CD4-positive, alpha-beta memory T cell (primary cell): Measurements from ENCODE around the gene LIMS2. TPM values are rescaled to one million over a fixed set of nuclear protein-coding genes. Genes with fewer than 3 reads are reported as not detected.
A peak's percentile ranks its signal among the peaks of the same experiment; 100 is the strongest.

Experiments used
- CTCF ChIA-PET: fragments of 350-600 bp; sonication (Branson Sonifier 250); formaldehyde crosslinking; loops from one replicate; lab custom pipeline; 2021; ENCODE audit warnings: inconsistent platforms; ENCODE audit not compliant: partially characterized antibody; lab: Charles Lee
- POLR2A ChIA-PET: fragments of 350-600 bp; sonication (Branson Sonifier 250); formaldehyde crosslinking; loops from one replicate; lab custom pipeline; 2021; ENCODE audit not compliant: partially characterized antibody; lab: Charles Lee
- DNase-seq, 5 donors: peaks; one replicate each; pipeline versions ENCODE4 v3.0.0 to v3.0.0-alpha.2; 2020 to 2022; ENCODE audit warnings: mixed read lengths in 1 of 5
- H3K27ac ChIP-seq: one replicate; pipeline ENCODE4 v1.7.0; 2013; ENCODE audit warnings: low read depth, low read length
- H3K27me3 ChIP-seq: 2 replicates; pipeline ENCODE4 v1.7.0; 2013; ENCODE audit warnings: mild to moderate bottlenecking, low read length, moderate library complexity; ENCODE audit not compliant: insufficient read depth
- H3K36me3 ChIP-seq: 2 replicates; pipeline ENCODE4 v1.7.0; 2013; ENCODE audit warnings: mild to moderate bottlenecking, low read length, moderate library complexity; ENCODE audit not compliant: insufficient read depth
- H3K4me1 ChIP-seq: 2 replicates; pipeline ENCODE4 v1.7.0; 2013; ENCODE audit warnings: mild to moderate bottlenecking, low read length, moderate library complexity; ENCODE audit not compliant: insufficient read depth
- H3K4me3 ChIP-seq, 2 donors: one replicate each; pipeline ENCODE4 v1.7.0; 2013; ENCODE audit warnings: low read length in 2 of 2, mild to moderate bottlenecking in 1 of 2
- H3K9me3 ChIP-seq, 2 donors: one replicate each; pipeline ENCODE4 v1.7.0; 2013; ENCODE audit warnings: low read length in 2 of 2, control low read depth in 1 of 2; ENCODE audit not compliant: control insufficient read depth in 1 of 2
- H3K27ac Mint-ChIP-seq, 7 donors: one replicate each; pipeline ENCODE4 v1.8.0; 2020 to 2021; ENCODE audit warnings: mixed read lengths in 7 of 7, mild to moderate bottlenecking in 6 of 7, inconsistent platforms in 3 of 7, moderate library complexity in 3 of 7
- H3K27me3 Mint-ChIP-seq, 2 donors: one replicate each; pipeline ENCODE4 v1.8.0; 2020 to 2021; ENCODE audit warnings: mixed read lengths in 2 of 2
- H3K36me3 Mint-ChIP-seq, 2 donors: one replicate each; pipeline ENCODE4 v1.8.0; 2020 to 2021; ENCODE audit warnings: mixed read lengths in 2 of 2, inconsistent platforms in 1 of 2, mild to moderate bottlenecking in 1 of 2
- H3K4me1 Mint-ChIP-seq, 4 donors: one replicate each; pipeline ENCODE4 v1.8.0; 2020 to 2021; ENCODE audit warnings: mixed read lengths in 4 of 4, mild to moderate bottlenecking in 1 of 4
- H3K4me3 Mint-ChIP-seq, 8 donors: one replicate each; pipeline ENCODE4 v1.8.0; 2020 to 2021; ENCODE audit warnings: mixed read lengths in 8 of 8, mild to moderate bottlenecking in 7 of 8, moderate library complexity in 6 of 8, inconsistent platforms in 3 of 8
- H3K9me3 Mint-ChIP-seq, 8 donors: one replicate each; pipeline ENCODE4 v1.8.0; 2020 to 2021; ENCODE audit warnings: mixed read lengths in 8 of 8, mild to moderate bottlenecking in 5 of 8, inconsistent platforms in 3 of 8, moderate library complexity in 1 of 8
- intact Hi-C: fragments of 100-400 bp; cut with micrococcal nuclease; formaldehyde crosslinking; loops from one replicate; pipeline ENCODE4 v1.15.1; 2023
- polyA plus RNA-seq, 2 donors: library from polyadenylated mRNA; unstranded; fragments of 300-500 nt; fragmentation: Illumina TruSeq; gene quantifications; one replicate each; pipeline ENCODE4 v1.2.3, GENCODE V29; 2021
- total RNA-seq, 2 experiments: library from RNA; stranded (reverse); gene quantifications; one replicate each; pipeline ENCODE4 v1.2.3, GENCODE V29; 2021

Gene LIMS2
- total and polyA plus RNA-seq, 4 experiments from 2014 or later = 6.0 to 15.9 (median 9.0) TPM

DNA sequence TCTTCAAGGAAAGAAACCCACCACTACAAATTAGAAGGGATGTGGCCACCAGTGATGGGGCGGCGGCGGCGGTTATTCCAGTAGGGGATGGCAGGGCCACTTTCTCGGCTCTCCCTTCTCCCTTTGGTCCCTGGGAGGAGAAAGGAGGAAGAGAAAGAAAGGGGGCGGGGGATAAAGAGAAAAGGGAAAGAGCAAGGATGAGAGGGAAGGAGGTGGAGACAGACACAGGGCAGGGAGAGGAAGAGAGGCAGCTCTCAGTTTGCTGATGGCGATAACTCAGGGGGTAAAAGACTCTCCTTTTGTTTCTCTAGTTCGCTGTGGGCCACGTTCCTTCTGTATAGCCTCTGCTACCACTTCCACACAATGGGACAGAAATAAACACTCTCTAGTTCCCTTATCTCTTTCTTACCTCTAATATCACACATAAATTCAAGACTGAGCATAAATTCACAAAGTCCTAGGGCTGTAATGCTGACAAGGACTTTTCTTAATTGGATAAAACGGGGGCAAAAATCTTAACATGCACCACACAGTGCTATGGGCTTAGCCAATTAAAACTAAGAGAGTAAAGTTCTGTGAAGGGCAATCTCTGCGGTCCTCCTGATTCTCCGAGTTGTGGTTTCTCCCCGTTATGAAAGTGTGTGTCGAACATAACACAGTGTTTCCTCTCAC is 40.6 kb upstream of the LIMS2 start:
- ChIA-PET POLR2A (interaction anchor here (1.9 kb wide), 1 partner anchor 14 kb away, joined by 7 read pairs; the partner anchor contains the start of gene SFT2D3), CTCF (interaction anchor here (1.4 kb wide), 1 partner anchor 8 kb away, joined by 4 read pairs; no protein-coding TSS in a partner anchor)
- Mint-ChIP-seq H3K4me3 (peak overlapping the region in 1 of 8 donors; percentile 48), H3K4me1 (peaks cover 0 to 3% (median 0%) of the 10 kb centered on the region in 4 donors), H3K27ac (peak overlapping the region in 3 of 7 donors; percentile 60 to 87 (median 84)), H3K36me3 (peaks cover 31 to 41% of the 10 kb centered on the region in 2 donors), H3K27me3 (no peaks in the 10 kb centered on the region), H3K9me3 (peaks cover 0 to 2% (median 0%) of the 10 kb centered on the region in 8 donors)
- H3K4me1 ChIP-seq = no peaks in the 10 kb centered on the region
- no peak overlapping the region for H3K4me3 ChIP-seq
- no peak for DNase-seq
- peaks cover 44% of the 10 kb centered on the region for H3K36me3 ChIP-seq
- intact Hi-C loops = no loop called here
- H3K27me3 ChIP-seq = no peaks in the 10 kb centered on the region
- no peak overlapping the region for H3K27ac ChIP-seq
- H3K9me3 ChIP-seq = no peaks in the 10 kb centered on the region

DNA sequence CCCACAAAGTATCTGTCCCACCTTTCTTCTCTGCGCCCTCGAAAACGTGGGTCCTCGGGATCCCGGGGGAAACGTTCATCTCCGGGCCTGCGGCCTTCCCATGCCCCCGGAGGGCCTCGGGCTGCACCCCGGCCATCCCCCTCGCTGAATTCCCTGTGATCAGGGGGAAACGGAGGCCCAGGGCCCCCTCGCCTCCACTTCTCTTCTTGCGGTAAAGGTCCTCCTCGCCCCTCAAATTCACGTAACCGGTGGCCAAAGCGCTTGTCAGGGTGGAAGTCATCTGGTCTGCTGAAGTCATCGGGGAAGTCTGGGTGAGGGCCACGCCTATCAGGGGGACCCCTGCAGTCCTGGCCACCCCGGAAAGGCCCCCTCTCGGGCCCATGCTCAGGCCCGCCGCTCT is 38.2 kb upstream of the LIMS2 start:
- ChIA-PET POLR2A (interaction anchor here (1.2 kb wide), 1 partner anchor 12 kb away, joined by 3 read pairs; the partner anchor contains the start of gene SFT2D3), CTCF (interaction anchor here (1.2 to 1.8 kb wide), 2 partner anchors 11 to 122 kb away, joined by 4 to 5 read pairs; no protein-coding TSS in a partner anchor)
- no peak for DNase-seq
- H3K4me3 Mint-ChIP-seq = no peak overlapping the region
- Histone ChIP-seq H3K4me3 (no peak overlapping the region), H3K27me3 (no peaks in the 10 kb centered on the region), H3K9me3 (no peaks in the 10 kb centered on the region), H3K36me3 (peaks cover 32% of the 10 kb centered on the region), H3K27ac (no peak overlapping the region), H3K4me1 (no peaks in the 10 kb centered on the region)
- H3K9me3 Mint-ChIP-seq = peaks cover 0 to 2% (median 0%) of the 10 kb centered on the region in 8 donors
- H3K27me3 Mint-ChIP-seq = no peaks in the 10 kb centered on the region
- intact Hi-C loops = no loop called here
- H3K27ac Mint-ChIP-seq = peak overlapping the region in 1 of 7 donors; percentile 32
- H3K4me1 Mint-ChIP-seq = peaks cover 0 to 3% (median 0%) of the 10 kb centered on the region in 4 donors
- H3K36me3 Mint-ChIP-seq = peaks cover 30 to 39% of the 10 kb centered on the region in 2 donors

DNA sequence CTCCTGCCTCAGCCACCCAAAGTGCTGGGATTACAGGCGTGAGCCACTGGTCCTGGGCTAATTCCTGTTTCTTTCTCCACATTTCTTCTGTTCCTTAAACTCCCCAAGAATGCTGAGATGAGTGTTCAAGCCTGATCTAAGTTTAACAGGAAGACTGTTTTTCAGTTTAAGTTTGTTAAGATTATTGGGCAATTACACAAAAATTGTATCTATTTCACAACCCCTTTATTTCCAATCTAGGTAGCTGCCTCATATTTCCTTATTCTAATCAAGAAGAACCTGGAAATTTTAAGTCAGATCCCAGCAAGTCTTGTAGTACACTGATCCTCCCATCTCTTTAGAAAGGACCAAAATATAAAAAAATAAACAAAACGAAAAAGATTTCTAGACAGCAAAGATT is 37.7 kb upstream of the LIMS2 start:
- peak overlapping the region in 2 of 7 donors; percentile 75 to 82 for H3K27ac Mint-ChIP-seq
- H3K36me3 Mint-ChIP-seq = peaks cover 27 to 38% of the 10 kb centered on the region in 2 donors
- Histone ChIP-seq H3K36me3 (peaks cover 36% of the 10 kb centered on the region), H3K4me1 (no peaks in the 10 kb centered on the region), H3K27ac (no peak overlapping the region), H3K4me3 (no peak overlapping the region), H3K27me3 (no peaks in the 10 kb centered on the region), H3K9me3 (no peaks in the 10 kb centered on the region)
- peak overlapping the region in 1 of 8 donors; percentile 73 for H3K4me3 Mint-ChIP-seq
- ChIA-PET POLR2A (interaction anchor here (1.2 kb wide), 1 partner anchor 12 kb away, joined by 3 read pairs; the partner anchor contains the start of gene SFT2D3), CTCF (interaction anchor here (0.6 to 1.2 kb wide), 2 partner anchors 11 to 122 kb away, joined by 3 to 4 read pairs; no protein-coding TSS in a partner anchor)
- H3K9me3 Mint-ChIP-seq = no peaks in the 10 kb centered on the region
- no peaks in the 10 kb centered on the region for H3K27me3 Mint-ChIP-seq
- H3K4me1 Mint-ChIP-seq = peaks cover 0 to 2% (median 0%) of the 10 kb centered on the region in 4 donors
- no peak for DNase-seq
- intact Hi-C loops = no loop called here

DNA sequence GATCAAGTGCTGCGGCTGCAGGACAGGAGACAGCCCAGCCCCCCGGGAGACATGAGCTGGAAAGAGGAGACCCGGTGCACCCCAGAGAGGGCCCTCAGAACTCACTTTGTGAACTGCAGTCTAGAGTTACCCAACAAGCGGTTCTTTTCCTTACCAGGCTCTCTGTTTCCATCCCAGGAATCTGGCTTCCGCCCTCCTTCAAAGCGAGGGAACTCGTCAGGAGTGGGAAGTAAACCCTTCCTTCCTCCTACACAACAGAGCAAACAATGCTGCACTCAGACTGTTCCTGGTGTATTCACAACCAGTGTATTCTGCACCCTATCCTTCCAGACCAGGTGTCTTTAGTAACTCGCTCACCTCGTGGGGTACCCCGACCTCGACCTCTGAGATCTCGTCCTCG is 34.0 kb upstream of the LIMS2 start:
- Mint-ChIP-seq H3K36me3 (peaks cover 27 to 53% of the 10 kb centered on the region in 2 donors), H3K27ac (peak overlapping the region in 2 of 7 donors; percentile 41 to 57), H3K9me3 (no peaks in the 10 kb centered on the region), H3K4me1 (peaks cover 8 to 18% (median 13%) of the 10 kb centered on the region in 4 donors), H3K4me3 (no peak overlapping the region), H3K27me3 (no peaks in the 10 kb centered on the region)
- H3K4me3 ChIP-seq = no peak overlapping the region
- no peak for DNase-seq
- CTCF ChIA-PET = no interaction called here
- no peaks in the 10 kb centered on the region for H3K27me3 ChIP-seq
- peaks cover 36% of the 10 kb centered on the region for H3K36me3 ChIP-seq
- no peak overlapping the region for H3K27ac ChIP-seq
- POLR2A ChIA-PET = no interaction called here
- intact Hi-C loops = no loop called here
- peaks cover 11% of the 10 kb centered on the region for H3K4me1 ChIP-seq
- no peaks in the 10 kb centered on the region for H3K9me3 ChIP-seq

DNA sequence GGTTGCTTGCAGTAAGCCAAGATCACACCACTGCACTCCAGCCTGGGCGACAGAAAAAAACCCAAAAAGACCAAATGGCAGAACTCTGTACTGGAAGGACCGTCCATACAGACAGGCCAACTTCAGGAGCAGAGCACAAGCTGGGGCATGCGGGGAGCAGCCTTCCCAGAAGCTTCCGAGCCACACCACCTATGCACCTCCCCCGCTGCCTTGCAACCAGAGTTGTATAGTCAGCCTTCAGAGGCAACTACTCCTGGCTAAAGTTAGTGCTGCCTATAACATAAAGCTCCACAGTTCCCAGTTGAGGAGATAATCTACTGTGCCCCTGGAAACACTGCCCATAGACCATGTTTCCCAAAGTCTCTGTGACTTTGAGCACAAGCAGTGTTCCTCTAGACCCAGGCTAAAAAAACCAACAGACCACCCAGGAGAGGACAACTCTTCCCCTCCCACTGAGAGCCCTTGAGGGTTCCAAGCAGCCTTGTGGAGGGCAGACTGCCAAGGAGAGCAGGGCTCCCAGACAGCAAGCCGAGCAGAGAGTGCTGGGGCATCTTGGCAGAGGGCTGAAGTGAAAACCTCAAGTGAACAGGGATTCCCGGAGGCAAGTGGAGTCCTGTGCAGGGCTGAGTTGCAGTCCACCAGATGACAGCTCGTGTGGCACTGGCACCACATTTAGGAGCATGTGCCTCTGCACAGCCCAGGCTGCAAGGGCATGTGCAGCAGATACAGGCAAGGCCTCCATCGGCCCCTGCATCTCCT is 32.7 kb upstream of the LIMS2 start:
- peak overlapping the region in 2 of 7 donors; percentile 64 to 77 for H3K27ac Mint-ChIP-seq
- H3K4me3 ChIP-seq = no peak overlapping the region
- H3K36me3 ChIP-seq = peaks cover 33% of the 10 kb centered on the region
- no peak overlapping the region for H3K27ac ChIP-seq
- peak overlapping the region in 1 of 8 donors; percentile 31 for H3K4me3 Mint-ChIP-seq
- ChIA-PET CTCF (no interaction called here), POLR2A (interaction anchor here (0.6 kb wide), 1 partner anchor 424 kb away, joined by 3 read pairs; no protein-coding TSS in a partner anchor)
- peaks cover 14 to 27% (median 21%) of the 10 kb centered on the region in 4 donors for H3K4me1 Mint-ChIP-seq
- H3K27me3 ChIP-seq = no peaks in the 10 kb centered on the region
- peaks cover 30 to 51% of the 10 kb centered on the region in 2 donors for H3K36me3 Mint-ChIP-seq
- intact Hi-C loops = no loop called here
- no peaks in the 10 kb centered on the region for H3K27me3 Mint-ChIP-seq
- H3K9me3 ChIP-seq = no peaks in the 10 kb centered on the region
- no peaks in the 10 kb centered on the region for H3K9me3 Mint-ChIP-seq
- H3K4me1 ChIP-seq = peaks cover 24% of the 10 kb centered on the region
- no peak for DNase-seq

DNA sequence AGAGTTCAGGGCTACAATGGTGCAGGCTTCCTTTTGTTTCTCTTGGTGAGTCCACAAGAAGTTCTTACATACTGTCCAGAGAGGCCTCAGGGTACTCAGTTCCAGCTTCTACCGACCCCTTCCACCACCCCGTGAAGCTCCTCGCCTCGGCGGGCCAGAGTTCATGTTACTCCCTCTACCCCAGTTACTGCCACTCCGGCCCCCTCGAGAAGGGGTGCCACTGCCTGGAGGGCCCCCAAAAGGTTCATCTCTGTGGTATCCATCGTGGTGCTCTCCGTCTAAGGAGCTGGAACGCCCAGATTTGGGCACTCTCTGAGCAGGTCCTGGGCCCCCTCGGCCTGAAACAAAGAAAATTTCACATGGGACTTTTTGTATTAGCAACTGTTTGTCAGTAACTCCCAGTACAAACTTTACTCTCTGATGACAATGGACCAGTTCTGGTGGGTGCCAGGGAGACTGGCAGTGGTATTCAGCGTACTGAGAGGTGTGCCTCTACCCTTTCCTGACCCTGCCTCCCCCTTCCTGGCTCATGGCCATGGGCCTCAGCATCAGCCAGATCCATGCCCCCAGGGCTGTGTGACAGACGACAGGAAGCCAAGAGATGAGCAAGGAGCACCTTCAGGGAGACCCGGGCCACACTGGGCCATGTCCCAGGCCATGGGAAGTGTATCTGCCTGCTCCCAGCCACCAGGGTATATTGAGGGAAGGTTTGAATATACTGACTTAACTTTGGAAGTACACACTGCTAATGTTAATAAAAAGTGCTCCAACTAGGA is 31.1 kb upstream of the LIMS2 start:
- peaks cover 33% of the 10 kb centered on the region for H3K4me1 ChIP-seq
- CTCF ChIA-PET = no interaction called here
- H3K4me3 ChIP-seq = no peak overlapping the region
- DNase-seq = no peak
- Mint-ChIP-seq H3K4me3 (peak overlapping the region in 1 of 8 donors; percentile 53), H3K36me3 (peaks cover 30 to 53% of the 10 kb centered on the region in 2 donors), H3K27ac (peak overlapping the region in 1 of 7 donors; percentile 66), H3K9me3 (peaks cover 0 to 3% (median 0%) of the 10 kb centered on the region in 8 donors), H3K27me3 (no peaks in the 10 kb centered on the region), H3K4me1 (peaks cover 20 to 38% (median 30%) of the 10 kb centered on the region in 4 donors)
- no peaks in the 10 kb centered on the region for H3K9me3 ChIP-seq
- intact Hi-C loops = no loop called here
- H3K27ac ChIP-seq = no peak overlapping the region
- POLR2A ChIA-PET = no interaction called here
- no peaks in the 10 kb centered on the region for H3K27me3 ChIP-seq
- H3K36me3 ChIP-seq = peaks cover 33% of the 10 kb centered on the region
